Measurements from ENCODE around the gene ARHGEF17.
A peak's percentile ranks its signal among the peaks of the same experiment; 100 is the strongest.

GRCh38 chr11:73283276-73284000 is 24.6 kb upstream of the ARHGEF17 start:
- no peak for TF ChIP-seq CTCF (IDR thresholded peaks at IDR 0.05 in 8 of 11, conservative IDR thresholded peaks at IDR 0.05 in 3 of 11)
- TF ChIP-seq POLR2A (IDR thresholded peaks at IDR 0.05), result no peak
- TF ChIP-seq POLR2AphosphoS5 (IDR thresholded peaks at IDR 0.05), result peak in 1 of 3 donors; percentile 29

Measured in spleen (tissue), 7 donors.